ENCODE data around the gene BPI. TPM values are rescaled to one million over a fixed set of nuclear protein-coding genes. Genes with fewer than 3 reads are reported as not detected.
A peak's percentile ranks its signal among the peaks of the same experiment; 100 is the strongest.

BPI gene
- total RNA-seq, 1 experiment from 2014 or later = not detected

- peak; percentile 7 for DNase-seq (ENCODE audit: low read depth, low spot score)
- in situ Hi-C loops (cut with HindIII; ENCODE audit: low pct_unique_long_range_greater_than_20kb, low sequenced_read_pairs) = no loop called here
- POLR2A ChIA-PET = interaction anchor here (0.6 kb wide), 3 partner anchors 14 to 139 kb away, joined by 4 to 10 read pairs (median 9); no protein-coding TSS in a partner anchor
Observed at GRCh38 chr20:38304845-38305447, 990 bp downstream of the BPI start.

GRCh38 chr20:38305541-38305940 is 1.6 kb downstream of the BPI start:
- BruUV-seq (replicated peaks) = no TSS peak
- CTCF ChIA-PET = interaction anchor here (0.6 to 1.6 kb wide), 3 partner anchors 84 to 1614 kb away, joined by 3 to 10 read pairs (median 10); no protein-coding TSS in a partner anchor
- DNase-seq (ENCODE audit: low read depth, low spot score) = no peak
- Histone ChIP-seq H3K4me3 (ENCODE audit: low read depth in 2 of 2, low read length in 2 of 2) (no peak overlapping the region), H3K9me3 (ENCODE audit: control insufficient read depth, insufficient read depth, low read depth, low read length) (no peaks in the 10 kb centered on the region), H3K4me1 (ENCODE audit: control insufficient read depth, insufficient read depth, low read length) (no peaks in the 10 kb centered on the region), H3K27me3 (ENCODE audit: control insufficient read depth, insufficient read depth, low read length) (no peaks in the 10 kb centered on the region), H3K27ac (ENCODE audit: low read length) (no peak overlapping the region), H3K36me3 (ENCODE audit: control insufficient read depth, insufficient read depth, low read length) (no peaks in the 10 kb centered on the region)
- POLR2A ChIA-PET = interaction anchor here (0.6 kb wide), 1 partner anchor 14 kb away, joined by 4 read pairs; no protein-coding TSS in a partner anchor
- in situ Hi-C loops (cut with HindIII; ENCODE audit: low pct_unique_long_range_greater_than_20kb, low sequenced_read_pairs) (no loop called here), intact Hi-C loops (cut with micrococcal nuclease; ENCODE audit: unreplicated experiment) (no loop called here)
- no peak for ATAC-seq
- no peak for TF ChIP-seq TCF7L2 (IDR thresholded peaks at IDR 0.05; ENCODE audit: low read depth, low read length)
- TF ChIP-seq CTCF (IDR thresholded peaks at IDR 0.05) = no peak
- TF ChIP-seq POLR2AphosphoS5 (IDR thresholded peaks at IDR 0.05; ENCODE audit: low read depth, low read length) = no peak
- no peak for TF ChIP-seq REST (IDR thresholded peaks at IDR 0.05; ENCODE audit: insufficient read depth in 1 of 2, low read depth in 2 of 2, low read length in 1 of 2)
- TF ChIP-seq SIN3A (IDR thresholded peaks at IDR 0.05; ENCODE audit: borderline replicate concordance, insufficient read depth, low read depth, low read length) = no peak

More at GRCh38 chr20:38304845-38305447, 990 bp downstream of the BPI start:
- Histone ChIP-seq H3K4me1 (ENCODE audit: control insufficient read depth, insufficient read depth, low read length) (no peaks in the 10 kb centered on the region), H3K27me3 (ENCODE audit: control insufficient read depth, insufficient read depth, low read length) (no peaks in the 10 kb centered on the region), H3K9me3 (ENCODE audit: control insufficient read depth, insufficient read depth, low read depth, low read length) (no peaks in the 10 kb centered on the region), H3K27ac (ENCODE audit: low read length) (no peak overlapping the region), H3K4me3 (ENCODE audit: low read depth in 2 of 2, low read length in 2 of 2) (no peak overlapping the region), H3K36me3 (ENCODE audit: control insufficient read depth, insufficient read depth, low read length) (no peaks in the 10 kb centered on the region)
- CTCF ChIA-PET = interaction anchor here (0.6 to 1.6 kb wide), 4 partner anchors 83 to 1613 kb away, joined by 3 to 10 read pairs (median 9); no protein-coding TSS in a partner anchor
- intact Hi-C loops (cut with micrococcal nuclease; ENCODE audit: unreplicated experiment) = no loop called here
- BruUV-seq (replicated peaks) = no TSS peak
- TF ChIP-seq CTCF (IDR thresholded peaks at IDR 0.05) = peak; percentile 79
- no peak for TF ChIP-seq TCF7L2 (IDR thresholded peaks at IDR 0.05; ENCODE audit: low read depth, low read length)
- TF ChIP-seq SIN3A (IDR thresholded peaks at IDR 0.05; ENCODE audit: borderline replicate concordance, insufficient read depth, low read depth, low read length) = no peak
- peak; percentile 83 for ATAC-seq

Data from Panc1 (cell line).